ENCODE results near the gene UNC80.

UNC80 gene

DNA sequence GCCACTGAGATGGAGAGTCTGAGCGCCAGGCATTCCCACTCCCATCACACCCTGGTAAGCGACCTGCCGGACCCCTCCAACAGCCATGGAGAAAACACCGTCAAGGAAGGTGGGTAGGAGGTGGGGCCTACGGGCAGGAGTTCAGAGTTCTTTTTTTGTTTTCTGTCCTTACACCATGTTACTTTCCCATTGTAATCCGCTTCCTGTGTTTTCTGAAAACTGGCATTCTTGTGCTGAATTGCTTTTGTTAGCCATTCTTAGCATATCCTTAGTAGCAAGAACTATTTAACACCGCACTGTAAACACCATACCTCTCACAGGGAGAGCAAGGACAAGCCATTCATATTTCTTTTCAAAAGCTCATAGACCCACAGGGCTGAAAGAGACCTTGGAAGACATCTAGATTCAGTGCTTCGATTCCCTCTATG lies 46.2 kb downstream of the UNC80 start:
- no peak for DNase-seq

DNA sequence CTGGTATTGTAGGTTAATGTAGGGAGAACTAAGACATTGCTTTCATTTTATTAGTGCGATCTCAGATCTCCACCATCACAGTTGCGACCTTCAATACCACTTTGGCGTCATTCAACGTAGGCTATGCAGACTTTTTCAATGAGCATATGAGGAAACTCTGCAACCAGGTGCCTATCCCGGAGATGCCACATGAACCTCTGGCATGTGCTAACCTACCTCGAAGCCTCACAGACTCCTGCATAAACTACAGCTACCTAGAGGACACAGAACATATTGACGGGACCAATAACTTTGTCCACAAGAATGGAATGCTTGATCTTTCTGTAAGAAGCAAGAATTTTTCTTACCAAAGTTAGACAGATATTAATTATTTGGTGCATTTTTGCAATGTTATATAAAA lies 47.3 kb downstream of the UNC80 start:
- no peak for DNase-seq

DNA sequence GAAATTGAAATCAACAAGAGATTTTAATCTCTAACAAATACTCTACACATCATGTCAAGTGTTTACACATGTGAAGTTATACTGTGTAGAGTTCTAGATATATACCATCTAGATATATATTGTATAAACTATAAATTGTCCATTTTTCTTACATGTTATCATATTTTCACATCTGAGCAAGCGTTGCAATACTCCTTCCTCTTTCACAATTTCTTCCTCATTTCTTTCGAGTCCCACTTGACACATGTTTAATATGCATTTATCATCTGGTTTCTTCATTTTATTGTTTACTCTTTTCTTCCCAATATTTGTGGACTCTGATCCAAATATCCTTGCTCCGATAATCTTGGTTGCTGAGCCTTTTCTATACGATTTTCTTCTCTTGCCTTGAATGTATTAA lies 50.2 kb downstream of the UNC80 start:
- DNase-seq = peak; percentile 3 to 39

DNA sequence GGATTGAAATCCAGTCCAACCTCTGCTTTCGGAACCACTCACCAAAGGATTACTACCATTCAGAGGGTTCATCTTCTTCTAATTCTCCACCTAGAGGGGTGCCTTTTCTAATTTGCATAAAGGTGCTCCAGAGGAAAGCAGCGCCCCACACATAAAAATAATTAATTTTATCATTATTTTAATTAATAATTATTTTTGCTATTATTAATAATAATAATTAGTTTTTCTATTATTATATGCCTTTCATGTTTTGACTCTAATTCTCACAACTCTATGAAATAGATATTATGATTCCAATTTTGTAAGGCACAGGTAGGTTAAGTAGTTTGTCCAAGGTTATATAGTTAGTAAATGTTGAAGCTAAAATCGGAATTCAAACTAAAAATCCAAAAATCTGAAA lies 51.9 kb downstream of the UNC80 start:
- no peak for DNase-seq

DNA sequence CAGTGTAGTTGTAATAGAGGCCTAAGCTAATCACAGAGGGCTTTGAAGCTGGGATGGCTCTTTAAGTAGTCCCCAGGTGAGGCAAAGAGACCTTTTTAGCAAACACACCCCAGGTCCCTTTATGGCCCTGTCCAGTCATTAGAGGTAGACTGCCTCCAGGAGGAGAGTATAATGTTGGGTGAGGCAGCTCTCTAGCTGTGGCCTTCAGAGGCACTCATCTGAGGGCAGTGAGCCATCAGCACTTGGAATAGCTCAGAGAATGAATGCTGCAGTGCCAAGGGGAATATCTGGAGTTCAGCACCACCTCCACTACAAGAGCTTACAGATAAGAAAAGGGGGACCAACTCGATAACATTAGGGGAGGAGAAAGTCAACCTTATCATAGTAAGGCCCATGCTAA lies 52.8 kb downstream of the UNC80 start:
- DNase-seq = no peak

GRCh38 chr2:209830722-209831465 lies 59.3 kb downstream of the UNC80 start:
- DNase-seq = no peak

GRCh38 chr2:209834767-209835166 lies 63.1 kb downstream of the UNC80 start:
- no peak for DNase-seq

DNA sequence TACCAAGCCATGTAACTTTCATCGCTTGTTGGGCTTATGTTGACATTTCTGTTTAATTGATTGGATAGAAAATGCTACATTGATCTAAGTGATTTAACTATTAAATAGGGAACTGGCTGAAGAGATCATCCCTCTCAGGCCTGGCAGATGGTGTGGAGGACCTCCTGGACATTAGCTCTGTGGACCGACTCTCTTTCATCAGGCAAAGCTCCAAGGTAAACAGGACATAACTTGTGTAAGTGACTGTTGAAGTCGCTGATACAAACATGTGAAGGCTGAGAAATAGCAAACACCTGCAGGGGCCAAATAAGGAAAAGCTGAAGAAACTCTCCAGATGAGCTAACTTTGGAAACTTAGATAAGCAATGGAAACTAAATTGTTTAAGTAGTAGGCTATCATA lies 68.8 kb downstream of the UNC80 start:
- no peak for DNase-seq

DNA sequence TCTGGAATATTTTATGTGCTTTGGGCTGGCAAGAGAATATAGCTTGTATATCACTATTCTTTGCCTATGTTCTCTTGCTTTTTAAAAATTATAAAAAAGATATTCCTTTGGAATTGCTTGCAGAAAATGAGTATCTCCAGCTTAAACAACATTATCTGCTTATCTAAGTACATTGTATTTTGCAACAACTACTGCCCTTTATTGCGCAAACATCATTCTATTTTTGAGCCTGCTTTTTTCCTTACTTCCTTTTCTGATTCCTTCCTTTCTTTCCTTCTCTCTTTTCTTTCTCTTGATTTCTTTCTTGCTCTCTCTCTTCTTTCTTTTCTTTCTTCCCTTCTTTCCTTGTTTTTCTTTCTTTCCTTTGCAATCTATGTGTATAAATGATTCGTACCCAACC lies 74.0 kb downstream of the UNC80 start:
- no peak for DNase-seq

- DNase-seq = no peak
These were observed 93.2 kb downstream of the UNC80 start for GRCh38 chr2:209864716-209865295.

GRCh38 chr2:209868271-209868994 lies 96.8 kb downstream of the UNC80 start:
- DNase-seq = no peak

DNA sequence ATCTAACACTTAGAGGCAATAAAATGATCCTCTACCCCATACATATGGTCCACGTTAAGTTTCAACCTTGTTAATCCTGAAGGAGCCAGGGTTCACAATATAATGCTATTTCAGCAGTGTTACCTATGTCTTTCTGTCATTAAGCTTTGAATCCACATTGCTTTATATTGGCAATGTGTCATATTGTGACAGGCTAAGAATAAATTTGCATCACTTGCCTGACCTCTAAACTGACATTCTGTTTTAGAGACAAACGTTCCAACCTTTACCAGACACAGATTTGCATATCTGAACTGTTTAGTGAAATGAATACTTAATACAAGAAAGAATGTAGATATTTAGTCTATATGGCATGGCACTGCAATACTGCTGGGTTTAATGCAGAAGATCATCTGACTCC lies 98.4 kb downstream of the UNC80 start:
- DNase-seq = no peak

DNA sequence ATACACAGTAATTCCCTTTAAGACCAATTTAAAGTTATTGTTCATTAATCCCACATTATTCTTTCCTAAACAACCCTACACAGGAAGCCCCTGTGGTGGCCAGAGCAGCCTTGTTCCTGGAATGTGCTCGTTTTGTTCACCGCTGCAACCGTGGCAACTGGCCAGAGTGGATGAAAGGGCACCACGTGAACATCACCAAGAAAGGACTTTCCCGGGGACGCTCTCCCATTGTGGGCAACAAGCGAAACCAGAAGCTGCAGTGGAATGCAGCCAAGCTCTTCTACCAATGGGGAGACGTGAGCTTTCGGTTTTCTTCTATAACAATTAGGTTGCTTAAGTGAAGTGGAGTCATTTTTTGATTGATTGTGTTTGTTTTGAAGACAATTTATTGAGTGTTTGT lies 101.0 kb downstream of the UNC80 start:
- DNase-seq = no peak

DNA sequence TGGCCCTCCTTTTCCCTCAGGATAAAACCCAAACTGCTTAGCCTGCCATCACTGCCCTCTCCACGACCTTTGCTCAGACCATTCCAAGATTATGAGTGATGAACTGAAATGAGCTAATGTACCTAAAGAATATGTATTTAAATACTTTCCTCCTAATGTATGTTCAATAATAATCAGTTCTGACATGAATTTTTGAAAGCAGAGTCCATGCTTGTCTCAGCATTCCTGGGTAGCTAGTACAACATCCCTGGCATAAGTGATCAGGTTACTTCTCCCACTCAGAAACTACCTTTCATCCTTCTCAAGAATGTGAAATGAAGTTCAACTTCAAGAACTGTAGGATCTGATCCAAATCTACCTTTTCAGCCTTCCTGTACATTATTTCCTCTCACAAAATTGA lies 103.6 kb downstream of the UNC80 start:
- DNase-seq = no peak

GRCh38 chr2:209876211-209876610 lies 104.6 kb downstream of the UNC80 start:
- DNase-seq = no peak

GRCh38 chr2:209878701-209879100 lies 107.1 kb downstream of the UNC80 start:
- DNase-seq = no peak

GRCh38 chr2:209900638-209901037 lies 129.0 kb downstream of the UNC80 start:
- DNase-seq = no peak

DNA sequence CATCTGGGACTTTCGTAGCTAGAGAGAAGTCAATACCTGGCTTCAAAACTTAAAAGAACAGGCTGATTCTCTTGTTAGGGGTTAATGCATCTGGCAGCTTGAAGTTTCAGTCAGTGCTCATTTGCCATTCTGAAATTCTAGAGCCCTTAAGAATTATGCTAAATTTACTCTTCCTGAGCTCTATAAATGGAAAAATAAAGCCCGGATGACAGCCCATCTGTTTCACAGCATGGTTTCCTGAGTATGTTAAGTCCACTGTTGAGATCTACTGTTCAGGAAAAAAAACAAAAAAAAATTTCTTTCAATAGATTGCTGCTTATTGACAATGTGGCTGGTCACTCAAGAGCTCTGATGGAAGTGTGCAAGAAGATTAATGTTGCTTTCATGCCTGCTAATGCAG lies 129.5 kb downstream of the UNC80 start:
- DNase-seq = no peak

DNA sequence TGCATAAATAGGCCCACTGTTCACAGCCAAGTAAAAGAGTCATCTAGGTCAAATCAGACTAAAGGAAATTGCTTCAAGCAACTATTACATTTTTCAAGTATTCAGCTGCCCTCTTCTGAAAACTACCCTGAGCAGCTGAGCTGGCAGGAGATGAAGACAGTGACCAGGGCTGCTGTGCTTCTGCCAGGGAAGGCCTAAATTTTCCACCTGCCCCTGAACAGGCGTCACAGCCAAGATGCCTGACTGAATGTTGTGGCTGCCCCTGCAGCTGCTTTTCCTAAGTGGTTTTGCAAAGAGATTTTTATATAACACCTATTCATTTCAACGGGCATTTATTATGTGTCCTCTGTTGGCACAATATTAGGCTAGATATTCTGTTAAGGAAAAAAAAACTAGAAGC lies 134.1 kb downstream of the UNC80 start:
- DNase-seq = no peak

- no peak for DNase-seq
These were observed 136.1 kb downstream of the UNC80 start for GRCh38 chr2:209907746-209908145.

DNA sequence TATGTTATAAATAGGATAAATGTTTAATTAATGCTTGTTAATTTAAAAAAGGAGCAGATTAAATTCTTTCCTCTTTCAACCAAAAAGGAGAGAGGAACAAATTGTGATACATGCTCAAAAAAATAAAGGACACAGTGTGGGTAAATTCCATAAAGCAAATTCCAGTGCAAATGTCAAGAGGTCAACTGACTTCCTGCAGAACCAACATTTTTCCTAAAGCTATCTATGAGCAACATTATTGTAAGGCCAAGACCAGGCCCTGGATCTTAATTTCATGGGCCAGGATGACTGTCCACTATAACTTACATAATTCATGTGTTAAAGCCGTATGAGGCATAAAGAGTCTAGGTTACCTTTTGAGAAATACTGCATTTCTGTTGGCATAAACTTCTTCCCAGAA lies 136.9 kb downstream of the UNC80 start:
- DNase-seq = no peak

DNA sequence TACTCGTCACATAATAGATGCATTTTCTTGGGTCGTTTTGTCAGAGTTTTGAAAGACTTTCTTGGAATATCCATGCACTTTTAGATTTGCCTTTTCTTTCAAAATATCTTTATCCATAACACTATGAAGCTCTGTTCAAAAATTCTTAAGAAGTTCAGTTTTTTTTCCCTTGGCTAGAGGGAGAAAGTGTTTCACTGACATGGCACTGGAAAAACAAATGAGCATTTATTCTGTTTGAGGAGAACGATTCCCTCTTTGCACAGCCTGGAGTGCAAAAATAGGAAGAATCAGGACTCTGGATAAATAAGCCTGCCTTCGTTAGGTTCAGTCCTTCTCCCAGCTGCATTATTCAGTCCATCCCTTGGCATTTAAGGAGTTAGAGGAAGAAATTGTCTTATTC lies 139.9 kb downstream of the UNC80 start:
- no peak for DNase-seq

GRCh38 chr2:209913786-209914345 lies 142.2 kb downstream of the UNC80 start:
- DNase-seq = no peak

DNA sequence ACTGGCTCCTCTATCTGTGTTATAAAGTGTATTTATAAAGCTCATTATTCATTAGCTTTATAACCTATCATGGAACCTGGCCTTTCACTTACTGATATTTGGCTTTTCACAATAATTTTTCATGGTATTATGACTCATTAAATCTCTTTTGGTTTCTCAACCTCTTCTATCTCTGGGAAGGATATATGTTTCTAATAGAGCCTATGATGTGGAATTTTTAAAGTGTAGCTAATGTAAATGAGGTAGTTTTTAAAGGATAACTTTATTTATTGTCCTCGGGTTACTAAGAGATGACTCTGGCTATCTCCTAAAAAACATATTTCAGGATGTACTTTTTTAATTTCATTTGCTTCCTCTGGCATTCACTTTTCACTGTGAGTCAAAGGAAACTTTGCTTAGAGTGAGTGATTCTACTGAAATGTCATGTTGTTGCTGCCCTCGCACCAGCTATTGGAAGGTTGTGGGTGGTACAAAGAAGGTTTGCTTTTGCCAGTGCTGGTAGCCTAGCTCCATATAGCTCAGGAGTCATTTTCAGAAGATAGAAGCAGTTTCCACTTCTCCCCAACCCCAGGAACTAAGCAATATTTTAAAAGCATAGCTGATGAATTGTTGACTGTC lies 145.6 kb downstream of the UNC80 start:
- DNase-seq = no peak

All from Kasumi-1 (cell line).